Panc1 (cell line): ENCODE data around the gene WNT3. TPM values are rescaled to one million over a fixed set of nuclear protein-coding genes. Genes with fewer than 3 reads are reported as not detected.

Experiments used
- ATAC-seq: fragments of 200-7000 bp; cut with Tn5 transposase; 2 replicates; pipeline ENCODE4 v1.9.1; 2020; ENCODE audit warnings: mild to moderate bottlenecking, moderate library complexity
- BruUV-seq: library from RNA; stranded (reverse); fragments of 400-500 nt; replicated peaks from 2 replicates; lab custom pipeline; 2021; lab: Mats Ljungman, UMichigan
- CTCF ChIA-PET: fragments of 300-600 bp; sonication (Branson Sonifier 250); formaldehyde crosslinking; loops from one replicate; lab custom pipeline; 2022; ENCODE audit warnings: antibody characterized with exemption; lab: Charles Lee
- POLR2A ChIA-PET: fragments of 300-600 bp; sonication (Branson Sonifier 250); formaldehyde crosslinking; loops from one replicate; lab custom pipeline; 2022; ENCODE audit warnings: antibody characterized with exemption; lab: Charles Lee
- DNase-seq: peaks from one replicate; pipeline ENCODE4 v3.0.0-alpha.2; 2010; ENCODE audit warnings: low read depth, low spot score
- H3K27ac ChIP-seq: 2 replicates; pipeline ENCODE4 v1.5.1; 2011; ENCODE audit warnings: mild to moderate bottlenecking, low read length, inconsistent platforms
- H3K27me3 ChIP-seq: fragments of 200-500 bp; sonication (Bioruptor generic); 2 replicates; pipeline ENCODE4 v1.6.0; 2014; ENCODE audit warnings: low read length, inconsistent platforms; ENCODE audit not compliant: control insufficient read depth, insufficient read depth
- H3K36me3 ChIP-seq: fragments of 200-500 bp; sonication (Bioruptor generic); 2 replicates; pipeline ENCODE4 v1.5.1; 2014; ENCODE audit warnings: inconsistent platforms, mild to moderate bottlenecking, low read length, moderate library complexity; ENCODE audit not compliant: control insufficient read depth, insufficient read depth
- H3K4me1 ChIP-seq: 2 replicates; pipeline ENCODE4 v1.5.1; 2011; ENCODE audit warnings: inconsistent platforms, mild to moderate bottlenecking, low read length, moderate library complexity; ENCODE audit not compliant: control insufficient read depth, insufficient read depth
- H3K4me3 ChIP-seq, 2 experiments: 2 replicates each; pipeline ENCODE4 v1.5.1; 2011 to 2012; ENCODE audit warnings: low read depth in 2 of 2, low read length in 2 of 2, mild to moderate bottlenecking in 2 of 2, inconsistent platforms in 1 of 2, moderate library complexity in 1 of 2
- H3K9me3 ChIP-seq: fragments of 200-500 bp; sonication (Bioruptor generic); 2 replicates; pipeline ENCODE4 v1.5.1; 2014; ENCODE audit warnings: low read depth, mild to moderate bottlenecking, inconsistent platforms, low read length, moderate library complexity; ENCODE audit not compliant: control insufficient read depth, insufficient read depth
- POLR2AphosphoS5 ChIP-seq: IDR thresholded peaks from 2 replicates; pipeline ENCODE4 v1.6.1; 2012; ENCODE audit warnings: mild to moderate bottlenecking, low read depth, low read length, moderate library complexity
- SIN3A ChIP-seq: IDR thresholded peaks from 2 replicates; pipeline ENCODE4 v1.6.1; 2012; ENCODE audit warnings: low read depth, mild to moderate bottlenecking, low read length, moderate library complexity, borderline replicate concordance; ENCODE audit not compliant: insufficient read depth
- TCF7L2 ChIP-seq: IDR thresholded peaks from 2 replicates; pipeline ENCODE4 v1.6.1; 2011; ENCODE audit warnings: mild to moderate bottlenecking, low read depth, low read length, inconsistent platforms
- in situ Hi-C: cut with HindIII; loops from 2 replicates; pipeline ENCODE4 v1.10.0; 2016; ENCODE audit warnings: low sequenced_read_pairs, low pct_unique_long_range_greater_than_20kb
- intact Hi-C: fragments of 100-400 bp; cut with micrococcal nuclease; formaldehyde crosslinking; loops from one replicate; pipeline ENCODE4 v1.10.0; 2022; ENCODE audit not compliant: unreplicated experiment
- total RNA-seq: library from RNA; stranded (reverse); gene quantifications from one replicate; pipeline ENCODE4 v1.2.1, GENCODE V29; 2021; ENCODE audit not compliant: unreplicated experiment
- TF ChIP-seq, protein P1 (sequence below): fragments of 450-650 bp; IDR thresholded peaks from 2 replicates; pipeline ENCODE4 v1.5.1; 2017; ENCODE audit warnings: mild to moderate bottlenecking
- TF ChIP-seq, protein P2 (sequence below), 2 experiments: IDR thresholded peaks; 2 replicates each; pipeline ENCODE4 v1.6.1; 2011 to 2012; ENCODE audit warnings: low read depth in 2 of 2, control low read depth in 1 of 2, low read length in 1 of 2, mild to moderate bottlenecking in 1 of 2, moderate library complexity in 1 of 2; ENCODE audit not compliant: insufficient read depth in 1 of 2

Gene WNT3
- total RNA-seq, 1 experiment from 2014 or later: 3.4 TPM

GRCh38 chr17:46751425-46751824 is 67.1 kb downstream of the WNT3 start:
- in situ Hi-C loops: no loop called here
- H3K27me3 ChIP-seq: no peaks in the 10 kb centered on the region
- H3K4me1 ChIP-seq: no peaks in the 10 kb centered on the region
- H3K27ac ChIP-seq: no peak overlapping the region
- no peak for DNase-seq
- POLR2A ChIA-PET: no interaction called here
- H3K9me3 ChIP-seq: no peaks in the 10 kb centered on the region
- intact Hi-C loops: no loop called here
- CTCF ChIA-PET: no interaction called here
- TF ChIP-seq, protein P1, sequence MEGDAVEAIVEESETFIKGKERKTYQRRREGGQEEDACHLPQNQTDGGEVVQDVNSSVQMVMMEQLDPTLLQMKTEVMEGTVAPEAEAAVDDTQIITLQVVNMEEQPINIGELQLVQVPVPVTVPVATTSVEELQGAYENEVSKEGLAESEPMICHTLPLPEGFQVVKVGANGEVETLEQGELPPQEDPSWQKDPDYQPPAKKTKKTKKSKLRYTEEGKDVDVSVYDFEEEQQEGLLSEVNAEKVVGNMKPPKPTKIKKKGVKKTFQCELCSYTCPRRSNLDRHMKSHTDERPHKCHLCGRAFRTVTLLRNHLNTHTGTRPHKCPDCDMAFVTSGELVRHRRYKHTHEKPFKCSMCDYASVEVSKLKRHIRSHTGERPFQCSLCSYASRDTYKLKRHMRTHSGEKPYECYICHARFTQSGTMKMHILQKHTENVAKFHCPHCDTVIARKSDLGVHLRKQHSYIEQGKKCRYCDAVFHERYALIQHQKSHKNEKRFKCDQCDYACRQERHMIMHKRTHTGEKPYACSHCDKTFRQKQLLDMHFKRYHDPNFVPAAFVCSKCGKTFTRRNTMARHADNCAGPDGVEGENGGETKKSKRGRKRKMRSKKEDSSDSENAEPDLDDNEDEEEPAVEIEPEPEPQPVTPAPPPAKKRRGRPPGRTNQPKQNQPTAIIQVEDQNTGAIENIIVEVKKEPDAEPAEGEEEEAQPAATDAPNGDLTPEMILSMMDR: no peak
- TF ChIP-seq, protein P2, sequence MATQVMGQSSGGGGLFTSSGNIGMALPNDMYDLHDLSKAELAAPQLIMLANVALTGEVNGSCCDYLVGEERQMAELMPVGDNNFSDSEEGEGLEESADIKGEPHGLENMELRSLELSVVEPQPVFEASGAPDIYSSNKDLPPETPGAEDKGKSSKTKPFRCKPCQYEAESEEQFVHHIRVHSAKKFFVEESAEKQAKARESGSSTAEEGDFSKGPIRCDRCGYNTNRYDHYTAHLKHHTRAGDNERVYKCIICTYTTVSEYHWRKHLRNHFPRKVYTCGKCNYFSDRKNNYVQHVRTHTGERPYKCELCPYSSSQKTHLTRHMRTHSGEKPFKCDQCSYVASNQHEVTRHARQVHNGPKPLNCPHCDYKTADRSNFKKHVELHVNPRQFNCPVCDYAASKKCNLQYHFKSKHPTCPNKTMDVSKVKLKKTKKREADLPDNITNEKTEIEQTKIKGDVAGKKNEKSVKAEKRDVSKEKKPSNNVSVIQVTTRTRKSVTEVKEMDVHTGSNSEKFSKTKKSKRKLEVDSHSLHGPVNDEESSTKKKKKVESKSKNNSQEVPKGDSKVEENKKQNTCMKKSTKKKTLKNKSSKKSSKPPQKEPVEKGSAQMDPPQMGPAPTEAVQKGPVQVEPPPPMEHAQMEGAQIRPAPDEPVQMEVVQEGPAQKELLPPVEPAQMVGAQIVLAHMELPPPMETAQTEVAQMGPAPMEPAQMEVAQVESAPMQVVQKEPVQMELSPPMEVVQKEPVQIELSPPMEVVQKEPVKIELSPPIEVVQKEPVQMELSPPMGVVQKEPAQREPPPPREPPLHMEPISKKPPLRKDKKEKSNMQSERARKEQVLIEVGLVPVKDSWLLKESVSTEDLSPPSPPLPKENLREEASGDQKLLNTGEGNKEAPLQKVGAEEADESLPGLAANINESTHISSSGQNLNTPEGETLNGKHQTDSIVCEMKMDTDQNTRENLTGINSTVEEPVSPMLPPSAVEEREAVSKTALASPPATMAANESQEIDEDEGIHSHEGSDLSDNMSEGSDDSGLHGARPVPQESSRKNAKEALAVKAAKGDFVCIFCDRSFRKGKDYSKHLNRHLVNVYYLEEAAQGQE (IDR thresholded peaks at IDR 0.05; ENCODE audit: insufficient read depth in 1 of 2, low read depth in 2 of 2, low read length in 1 of 2): no peak
- TF ChIP-seq SIN3A: no peak
- TF ChIP-seq TCF7L2: no peak
- TF ChIP-seq POLR2AphosphoS5: no peak
- no peak for ATAC-seq
- H3K4me3 ChIP-seq: no peak overlapping the region
- no TSS peak for BruUV-seq
- no peaks in the 10 kb centered on the region for H3K36me3 ChIP-seq

GRCh38 chr17:46745376-46745775 is 73.1 kb downstream of the WNT3 start:
- in situ Hi-C loops (no loop called here), intact Hi-C loops (no loop called here)
- H3K4me3 ChIP-seq: no peak overlapping the region
- BruUV-seq: no TSS peak
- no peaks in the 10 kb centered on the region for H3K4me1 ChIP-seq
- no peaks in the 10 kb centered on the region for H3K36me3 ChIP-seq
- no peak for TF ChIP-seq SIN3A
- ATAC-seq (no peak), DNase-seq (no peak)
- no peaks in the 10 kb centered on the region for H3K9me3 ChIP-seq
- ChIA-PET CTCF (no interaction called here), POLR2A (no interaction called here)
- H3K27ac ChIP-seq: no peak overlapping the region
- no peaks in the 10 kb centered on the region for H3K27me3 ChIP-seq

DNA sequence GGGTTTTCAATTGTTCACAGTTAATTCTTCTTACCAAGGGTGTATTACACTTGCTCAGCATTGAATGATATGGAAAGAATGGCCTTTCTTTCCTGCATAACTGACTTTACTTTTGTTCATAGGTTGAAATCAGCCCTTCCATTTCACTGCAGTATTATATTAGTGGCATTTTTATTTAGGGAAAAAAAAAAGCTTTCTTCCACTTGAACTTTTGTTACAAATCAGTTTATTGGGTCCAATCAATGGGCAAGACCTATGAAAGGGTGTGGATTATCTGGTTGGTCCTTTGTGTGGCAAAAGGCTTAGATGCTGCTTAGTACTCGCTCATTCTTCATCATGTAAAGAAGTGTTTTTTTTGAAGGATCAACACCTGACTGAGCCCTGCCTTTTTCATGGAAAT is 74.1 kb downstream of the WNT3 start:
- no peaks in the 10 kb centered on the region for H3K36me3 ChIP-seq
- no peaks in the 10 kb centered on the region for H3K4me1 ChIP-seq
- no peak overlapping the region for H3K4me3 ChIP-seq
- no peaks in the 10 kb centered on the region for H3K27me3 ChIP-seq
- no peak overlapping the region for H3K27ac ChIP-seq
- in situ Hi-C loops: no loop called here
- ATAC-seq (no peak), DNase-seq (no peak)
- BruUV-seq: no TSS peak
- ChIA-PET CTCF (no interaction called here), POLR2A (no interaction called here)
- TF ChIP-seq SIN3A (no peak), TCF7L2 (no peak), POLR2AphosphoS5 (no peak)
- TF ChIP-seq, protein P1: no peak
- TF ChIP-seq, protein P2 (IDR thresholded peaks at IDR 0.05; ENCODE audit: insufficient read depth in 1 of 2, low read depth in 2 of 2, low read length in 1 of 2): no peak
- no peaks in the 10 kb centered on the region for H3K9me3 ChIP-seq
- intact Hi-C loops: no loop called here
